HG03066 (cell line): Measurements from ENCODE around the gene FXN.
"Not testable (repeated sequence)": the region's sequence is repeated elsewhere in the genome, so short reads cannot be mapped to it uniquely, and the experiment has no call there.

Source experiments
- ATAC-seq: cut with Tn5 transposase; IDR thresholded peaks from one replicate; pipeline ENCODE4 v1.9.1; 2021; ENCODE audit warnings: low read depth; ENCODE audit not compliant: unreplicated experiment

The FXN gene

GRCh38 chr9:69020301-69021145, 15.0 kb upstream of the FXN start:
- no peak for ATAC-seq

- no peak for ATAC-seq
Observed at GRCh38 chr9:69023650-69024049, 11.9 kb upstream of the FXN start.

- peak; percentile 74 for ATAC-seq
Observed at GRCh38 chr9:69027355-69028097, 8.0 kb upstream of the FXN start.

DNA sequence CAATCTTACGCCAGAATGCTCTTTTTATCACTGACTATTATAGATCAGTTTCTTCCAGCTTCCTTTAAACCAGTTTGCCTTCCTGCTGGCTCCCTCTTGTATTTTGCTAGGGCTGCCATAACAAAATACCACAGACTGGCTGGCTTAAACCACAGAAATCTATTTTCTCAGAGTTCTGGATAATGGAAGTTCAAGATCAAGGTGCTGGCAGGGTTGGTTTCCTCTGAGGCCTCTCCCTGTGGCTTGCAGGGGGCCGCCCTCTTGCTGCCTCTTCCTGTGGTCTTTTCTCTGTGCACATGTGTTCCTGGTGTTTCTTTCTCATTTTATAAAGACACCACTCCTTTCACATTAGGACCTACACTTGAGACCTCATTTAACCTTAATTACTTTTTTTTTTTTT, 6.8 kb upstream of the FXN start:
- ATAC-seq, result no peak

- no peak for ATAC-seq
Observed at GRCh38 chr9:69029535-69029934, 6.0 kb upstream of the FXN start.

- no peak for ATAC-seq
Observed at GRCh38 chr9:69030851-69031645, 4.5 kb upstream of the FXN start.

DNA sequence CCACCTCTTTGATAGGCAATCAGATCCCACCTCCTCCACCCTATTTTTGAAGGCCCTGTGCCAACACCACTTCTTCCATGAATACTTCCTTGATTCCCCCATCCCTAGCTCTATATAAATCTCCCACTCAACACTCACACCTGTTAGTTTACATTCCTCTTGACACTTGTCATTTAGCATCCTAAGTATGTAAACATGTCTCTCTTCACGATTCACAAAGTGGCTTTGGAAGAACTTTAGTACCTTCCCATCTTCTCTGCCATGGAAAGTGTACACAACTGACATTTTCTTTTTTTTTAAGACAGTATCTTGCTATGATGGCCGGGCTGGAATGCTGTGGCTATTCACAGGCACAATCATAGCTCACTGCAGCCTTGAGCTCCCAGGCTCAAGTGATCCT, 1.5 kb upstream of the FXN start:
- ATAC-seq, result no peak

DNA sequence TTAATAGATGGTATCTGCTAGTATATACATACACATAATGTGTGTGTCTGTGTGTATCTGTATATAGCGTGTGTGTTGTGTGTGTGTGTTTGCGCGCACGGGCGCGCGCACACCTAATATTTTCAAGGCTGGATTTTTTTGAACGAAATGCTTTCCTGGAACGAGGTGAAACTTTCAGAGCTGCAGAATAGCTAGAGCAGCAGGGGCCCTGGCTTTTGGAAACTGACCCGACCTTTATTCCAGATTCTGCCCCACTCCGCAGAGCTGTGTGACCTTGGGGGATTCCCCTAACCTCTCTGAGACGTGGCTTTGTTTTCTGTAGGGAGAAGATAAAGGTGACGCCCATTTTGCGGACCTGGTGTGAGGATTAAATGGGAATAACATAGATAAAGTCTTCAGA, 757 bp downstream of the FXN start:
- peak; percentile 38 for ATAC-seq

- no peak for ATAC-seq
Observed at GRCh38 chr9:69036799-69037198, 1.2 kb downstream of the FXN start.

DNA sequence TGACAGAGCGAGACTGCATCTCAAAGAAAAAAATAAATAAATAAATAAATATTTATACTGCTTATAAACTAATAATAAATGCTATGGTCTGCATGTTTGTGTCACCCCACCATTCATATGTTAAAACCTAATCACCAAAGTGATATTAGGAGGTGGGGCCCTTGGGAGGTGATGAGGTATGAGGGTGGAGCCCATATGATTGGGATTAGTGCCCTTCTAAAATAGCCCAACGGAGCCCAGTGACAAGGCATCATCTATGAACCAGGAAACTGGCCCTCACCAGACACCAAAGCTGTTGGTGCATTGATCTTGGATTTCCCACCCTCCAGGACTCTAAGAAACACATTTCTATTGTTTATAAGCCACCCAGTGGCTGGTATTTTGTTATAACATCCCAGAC, 5.1 kb downstream of the FXN start:
- no peak for ATAC-seq

- no peak for ATAC-seq
Observed at GRCh38 chr9:69044240-69045219, 9.0 kb downstream of the FXN start.

GRCh38 chr9:69045821-69046220, 10.3 kb downstream of the FXN start:
- ATAC-seq, result no peak

DNA sequence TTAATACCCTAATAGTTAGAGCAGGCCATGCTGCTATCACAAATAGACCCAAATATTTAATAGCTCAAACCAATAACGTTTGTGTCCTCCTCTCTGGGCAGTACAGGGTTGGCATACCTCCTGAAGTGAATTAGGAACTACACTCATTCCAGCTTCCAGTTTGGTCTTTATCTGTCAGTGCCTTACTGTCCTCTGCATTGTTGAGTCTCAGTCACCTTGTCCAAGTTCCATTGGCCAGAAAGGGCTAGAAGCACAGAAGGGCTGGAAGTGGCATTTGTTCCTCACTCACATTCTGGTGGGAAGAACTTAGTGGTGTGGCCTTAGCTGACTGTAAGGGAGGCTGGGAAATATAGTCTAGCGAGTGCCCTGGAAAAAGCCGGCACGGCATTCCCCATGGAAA, 11.2 kb downstream of the FXN start:
- ATAC-seq, result no peak

DNA sequence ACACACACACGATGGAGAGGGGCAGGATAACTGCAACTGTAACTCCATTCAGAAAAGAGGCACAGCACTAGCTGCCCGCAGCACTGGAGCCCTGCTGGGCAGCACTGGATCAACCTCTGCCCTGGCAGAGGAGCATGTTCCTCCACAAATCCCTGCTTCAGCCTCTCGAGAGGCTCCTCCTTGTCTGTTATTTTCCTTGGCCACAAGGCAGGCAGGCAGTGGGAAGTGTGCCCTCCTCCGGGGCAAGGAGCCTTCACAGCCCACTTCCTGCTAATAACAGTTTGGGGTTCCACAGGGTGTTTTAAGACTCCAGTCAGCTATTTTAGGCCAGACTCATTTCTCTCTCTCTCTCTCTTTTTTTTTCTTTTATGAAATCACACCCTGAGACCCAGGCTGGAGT, 11.8 kb downstream of the FXN start:
- ATAC-seq, result no peak

DNA sequence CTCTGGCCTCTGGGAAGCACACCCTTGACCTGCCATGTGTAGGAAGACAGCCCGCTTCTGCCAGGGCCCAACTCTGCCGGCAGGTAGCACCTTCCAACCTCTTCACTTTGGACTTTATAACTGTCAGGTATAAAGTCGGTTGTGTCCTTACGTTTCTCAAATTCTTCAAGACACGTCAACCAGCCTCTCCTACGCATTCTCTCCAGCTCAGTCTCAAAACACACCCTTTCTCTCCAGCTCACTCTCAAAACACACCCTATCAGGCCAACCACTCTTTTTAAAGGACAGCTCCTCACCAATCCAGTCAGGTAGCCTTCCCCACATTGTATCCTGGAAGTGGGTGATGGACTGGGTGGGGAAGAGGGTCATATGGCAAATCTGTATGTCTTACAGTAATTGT, 13.5 kb downstream of the FXN start:
- no peak for ATAC-seq

DNA sequence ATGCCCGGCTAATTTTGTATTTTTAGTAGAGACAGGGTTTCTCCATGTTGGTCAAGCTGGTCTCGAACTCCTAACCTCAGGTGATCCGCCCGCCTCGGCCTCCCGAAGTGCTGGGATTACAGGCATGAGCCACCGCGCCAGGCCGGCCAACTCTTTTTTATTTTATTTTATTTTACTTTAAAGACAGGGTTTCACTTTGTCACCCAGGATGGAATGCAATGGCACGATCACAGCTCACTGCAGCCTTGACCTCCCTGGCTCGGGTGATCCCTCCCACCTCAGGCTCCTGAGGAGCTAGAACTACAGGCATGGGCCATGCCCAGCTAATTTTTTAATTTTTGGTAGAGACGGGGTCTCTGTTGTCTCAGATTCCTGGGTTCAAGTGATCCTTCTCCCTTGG, 15.4 kb downstream of the FXN start:
- ATAC-seq, result not testable (repeated sequence)

DNA sequence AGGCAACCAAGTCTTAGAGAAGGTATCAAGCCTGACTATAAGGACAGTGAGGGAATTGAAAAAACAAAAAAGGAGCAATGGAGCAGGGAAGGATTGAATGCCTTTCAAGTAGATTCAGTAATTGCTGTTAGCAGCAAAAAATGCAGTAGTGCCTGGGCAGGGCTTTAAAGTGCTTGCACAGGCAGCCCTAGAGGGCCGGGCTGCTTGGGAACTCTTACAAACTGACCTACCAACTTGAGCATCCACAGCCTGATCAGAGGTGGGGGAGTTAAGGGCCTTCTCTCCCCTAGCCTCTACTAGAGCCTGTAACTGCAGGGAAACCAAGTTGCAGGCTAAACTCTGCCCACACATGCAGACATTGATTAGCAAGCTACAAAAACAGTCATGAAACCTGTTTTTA, 19.4 kb downstream of the FXN start:
- ATAC-seq, result no peak

- no peak for ATAC-seq
Observed at GRCh38 chr9:69056191-69056815, 20.8 kb downstream of the FXN start.

GRCh38 chr9:69058101-69058500, 22.5 kb downstream of the FXN start:
- ATAC-seq, result no peak

- no peak for ATAC-seq
Observed at GRCh38 chr9:69060766-69061165, 25.2 kb downstream of the FXN start.
